PC-3 (cell line): ENCODE data around the gene OPHN1.

ENCODE experiments used
- CTCF ChIP-seq: fragments of 300-600 bp; sonication (generic); conservative IDR thresholded peaks from 2 replicates; pipeline ENCODE4 v1.5.1; 2017; ENCODE audit warnings: antibody characterized with exemption, low read depth, mild to moderate bottlenecking, low read length
- EZH2 ChIP-seq: fragments of 300-600 bp; sonication (generic); IDR thresholded peaks from one replicate; pipeline ENCODE4 v1.6.1; 2017; ENCODE audit warnings: antibody characterized with exemption, mild to moderate bottlenecking, low read length; ENCODE audit not compliant: unreplicated experiment
- EZH2phosphoT487 ChIP-seq: fragments of 300-600 bp; sonication (generic); IDR thresholded peaks from 2 replicates; pipeline ENCODE4 v1.6.1; 2018; ENCODE audit warnings: mild to moderate bottlenecking, antibody characterized with exemption, low read length, borderline replicate concordance

- TF ChIP-seq EZH2phosphoT487, result no peak
- no peak for TF ChIP-seq CTCF
- TF ChIP-seq EZH2, result no peak
Measured at GRCh38 chrX:68372665-68373064, 60.6 kb downstream of the OPHN1 start.
